Heart right ventricle (tissue), 16 donors: ENCODE results near the gene KHDC1L. TPM values are rescaled to one million over a fixed set of nuclear protein-coding genes. Genes with fewer than 3 reads are reported as not detected.

ENCODE experiments used
- ATAC-seq, 8 donors: fragments of 200-7000 bp; cut with Tn5 transposase; one replicate each; pipeline ENCODE4 v1.9.1; 2020; ENCODE audit warnings: mild to moderate bottlenecking in 8 of 8, moderate library complexity in 8 of 8, moderate number of reproducible peaks in 1 of 8
- DNase-seq, 2 donors: peaks; one replicate each; pipeline ENCODE4 v3.0.0-alpha.2; 2020
- H3K27ac ChIP-seq, 10 donors: fragments of 200-600 bp; sonication (generic) in 2 of 10; one replicate each; pipeline versions ENCODE4 v1.5.0 to v1.8.0; 2020 to 2022; ENCODE audit warnings: mild to moderate bottlenecking in 3 of 10
- H3K27me3 ChIP-seq, 7 donors: fragments of 200-600 bp; one replicate each; pipeline ENCODE4 v1.8.0; 2021 to 2022; ENCODE audit warnings: mild to moderate bottlenecking in 2 of 7
- H3K36me3 ChIP-seq, 9 donors: fragments of 200-600 bp; sonication (generic) in 1 of 9; one replicate each; pipeline versions ENCODE4 v1.5.0 to v1.8.0; 2020 to 2022; ENCODE audit warnings: mild to moderate bottlenecking in 2 of 9
- H3K4me1 ChIP-seq, 9 donors: fragments of 200-600 bp; sonication (generic) in 1 of 9; one replicate each; pipeline versions ENCODE4 v1.5.0 to v1.8.0; 2020 to 2022; ENCODE audit warnings: mild to moderate bottlenecking in 4 of 9
- H3K4me3 ChIP-seq, 10 donors: fragments of 200-600 bp; sonication (generic) in 2 of 10; one replicate each; pipeline versions ENCODE4 v1.5.0 to v1.8.0; 2020 to 2022; ENCODE audit warnings: mild to moderate bottlenecking in 7 of 10, moderate library complexity in 2 of 10
- H3K9me3 ChIP-seq, 11 donors: fragments of 200-600 bp in 10 of 11; sonication (generic) in 2 of 11; one replicate each; pipeline versions ENCODE4 v1.5.0 to v1.8.0; 2013 to 2022; ENCODE audit warnings: mild to moderate bottlenecking in 2 of 11, control low read depth in 1 of 11, moderate library complexity in 1 of 11
- CTCF ChIP-seq, 9 donors: fragments of 200-600 bp; sonication (generic) in 2 of 9; IDR thresholded peaks; one replicate each; pipeline versions ENCODE4 v1.5.0 to v1.8.0; 2021 to 2022; ENCODE audit warnings: antibody characterized with exemption in 9 of 9, mild to moderate bottlenecking in 5 of 9, moderate library complexity in 1 of 9
- WGBS, 2 donors: extraction: QIAGEN DNeasy Blood & Tissue Kit; methylation state at CpG; one replicate each; pipeline ENCODE4 v1.1.7; 2013; ENCODE audit warnings: inconsistent platforms in 1 of 2; 5-methylcytosine and 5-hydroxymethylcytosine counted together
- intact Hi-C, 10 donors: fragments of 100-400 bp; cut with DNase I; formaldehyde crosslinking; loops; one replicate each; pipeline versions ENCODE4 v1.11.1 to v1.14.2; 2022
- polyA plus RNA-seq, 2 donors: library from polyadenylated mRNA; stranded (reverse); fragments of 200-250 nt; gene quantifications; one replicate each; pipeline ENCODE4 v1.2.3, GENCODE V29; 2013
- total RNA-seq, 10 donors: library from RNA; stranded (reverse); fragmentation: NEBNext Ultra II Directional in 3 of 10; extraction: Animal tissue kit (Norgen Biotek cat#: 25700) in 3 of 10; gene quantifications; one replicate each; pipeline versions ENCODE4 v1.2.1 to v1.2.4, GENCODE V29; 2021 to 2023
- donor health status: Arrhythmogenic right ventricular cardiomyopathy.
- donor health status: ischemic (EF 13 %, LVEDD 7.1; RV severe dilation, severe dysfunction).
- donor health status: healthy with polysubstance abuse.
- donor health status: DM: no; HTN: yes; CAD: no.
- donor health status: DM: no; HTN: no; CAD: no.
- donor health status: ischemic (EF 25% LVEDD 6.9; RV normal size, moderate dysfunction).
- donor health status: ischemic (EF 25% LVEDD 5.7; RV mildly dilated, moderate dysfunction).
- donor health status: healthy.
- donor health status: DM: yes; HTN: yes; CAD: no.
- donor health status: Ischemic cardiomyopathy.
- donor health status: ischemic (EF 35%, LVEDD 5.7; RV mildly dilated, moderate dysfunction).
- donor health status: nonischemic (EF 11% LVEDD 7.7; RV severe dilation, severe dysfunction).
- donor health status: DM: yes; HTN: yes; CAD: no.
- donor health status: PGD.
- donor health status: ischemic (EF 29% LVEDD 5.4; RV normal size, mild dysfunction).
- donor health status: nonischemic (EF 23%, LVEDD 6.1; RV moderate dilation, normal function).

Gene KHDC1L
- total and polyA plus RNA-seq, 12 donors = not detected

DNA sequence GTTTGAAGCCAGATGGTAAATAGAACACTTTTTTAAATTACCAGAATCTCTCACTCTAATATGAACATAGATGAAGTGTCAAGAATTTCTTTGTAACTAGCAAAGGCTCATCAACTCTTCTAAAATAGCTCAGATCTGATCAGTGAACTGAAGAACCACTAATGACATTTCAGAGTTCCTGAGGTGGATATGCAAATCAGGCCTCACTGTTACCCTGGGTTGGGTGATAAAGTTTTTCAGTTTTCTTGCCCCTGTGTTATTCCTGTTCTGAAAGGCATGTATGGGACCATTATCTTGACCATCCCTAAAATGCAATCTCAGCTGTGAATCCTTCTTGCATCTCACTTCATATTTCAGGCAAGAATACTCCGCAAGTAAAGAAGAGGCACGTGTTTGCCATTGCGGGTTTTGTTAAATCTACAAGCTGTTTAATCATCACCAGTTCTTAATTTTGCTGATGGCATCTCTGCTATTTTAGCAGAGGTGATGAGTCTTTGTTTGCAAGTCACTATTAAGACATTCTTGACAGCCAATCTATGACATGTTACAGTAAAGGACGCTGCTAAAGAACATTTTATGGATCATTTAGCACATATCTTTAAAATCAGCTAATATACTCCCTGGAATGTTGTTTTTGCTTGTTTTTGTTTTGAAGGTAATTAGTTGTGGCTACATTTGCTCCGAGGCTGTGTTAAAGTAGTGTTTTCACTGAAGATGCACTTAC is 47.9 kb downstream of the KHDC1L start:
- H3K9me3 ChIP-seq = no peaks in the 10 kb centered on the region
- H3K27ac ChIP-seq = no peak overlapping the region
- peaks cover 0 to 4% (median 0%) of the 10 kb centered on the region in 9 donors for H3K4me1 ChIP-seq
- TF ChIP-seq CTCF (IDR thresholded peaks at IDR 0.05) = no peak
- intact Hi-C loops = loop anchor here in 2 of 10 donors (10.0 kb wide), 2 partner anchors 563 to 763 kb away; no protein-coding TSS in a partner anchor
- no peaks in the 10 kb centered on the region for H3K36me3 ChIP-seq
- no peak overlapping the region for H3K4me3 ChIP-seq
- peaks cover 0 to 14% (median 0%) of the 10 kb centered on the region in 7 donors for H3K27me3 ChIP-seq
- DNase-seq (no peak), ATAC-seq (no peak)
- 80 to 82% methylated on average over 5 of the region's 5 CpGs for WGBS, 2 donors

DNA sequence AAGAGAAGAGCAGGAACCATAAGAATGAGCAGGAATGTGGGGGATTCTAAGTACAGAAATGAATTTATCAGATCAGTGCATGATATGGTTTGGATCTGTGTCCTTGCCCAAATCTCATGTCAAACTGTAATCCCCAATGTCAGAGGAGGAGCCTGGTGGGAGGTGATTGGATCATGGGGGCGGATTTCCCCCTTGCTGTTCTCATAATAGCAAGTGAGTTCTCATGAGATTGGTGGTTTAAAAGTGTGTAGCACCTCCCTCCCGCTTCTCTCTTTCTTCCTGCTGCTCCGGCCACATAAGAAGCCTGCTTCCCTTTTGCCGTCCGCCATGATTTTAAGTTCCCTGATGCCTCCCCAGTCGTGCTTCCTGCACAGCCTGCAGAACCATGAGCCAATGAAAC is 49.2 kb downstream of the KHDC1L start:
- ATAC-seq = no peak
- no peak for TF ChIP-seq CTCF (IDR thresholded peaks at IDR 0.05)
- DNase-seq = no peak
- no peak overlapping the region for H3K4me3 ChIP-seq
- H3K4me1 ChIP-seq = peaks cover 0 to 4% (median 0%) of the 10 kb centered on the region in 9 donors
- 82 to 85% methylated on average over 6 of the region's 6 CpGs for WGBS, 2 donors
- no peak overlapping the region for H3K27ac ChIP-seq
- H3K36me3 ChIP-seq = no peaks in the 10 kb centered on the region
- peaks cover 0 to 12% (median 0%) of the 10 kb centered on the region in 7 donors for H3K27me3 ChIP-seq
- intact Hi-C loops = loop anchor here in 2 of 10 donors (10.0 kb wide), 2 partner anchors 561 to 761 kb away; no protein-coding TSS in a partner anchor
- H3K9me3 ChIP-seq = no peaks in the 10 kb centered on the region

DNA sequence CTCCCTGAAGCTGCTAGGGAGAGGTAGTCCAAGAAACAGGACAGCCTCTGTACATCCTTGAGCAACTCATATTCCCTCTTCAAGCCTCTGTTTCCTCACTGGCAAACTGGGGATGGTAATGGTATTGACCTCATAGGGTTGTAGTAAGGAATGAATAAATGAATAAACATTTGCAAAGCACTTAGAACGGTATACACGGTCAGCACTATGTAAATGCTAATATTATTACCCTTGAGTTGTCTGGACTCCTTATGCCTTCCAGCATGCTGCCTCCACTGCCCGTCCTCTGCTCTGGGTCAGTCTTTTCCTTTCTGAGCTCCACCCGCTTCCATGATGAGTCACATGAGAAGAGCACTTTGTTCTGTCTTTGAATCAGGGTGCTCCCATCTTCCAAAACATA is 50.6 kb downstream of the KHDC1L start:
- no peak for TF ChIP-seq CTCF (IDR thresholded peaks at IDR 0.05)
- ATAC-seq = no peak
- Histone ChIP-seq H3K36me3 (no peaks in the 10 kb centered on the region), H3K4me1 (no peaks in the 10 kb centered on the region), H3K9me3 (no peaks in the 10 kb centered on the region), H3K27ac (no peak overlapping the region), H3K27me3 (peaks cover 0 to 12% (median 0%) of the 10 kb centered on the region in 7 donors), H3K4me3 (no peak overlapping the region)
- DNase-seq = no peak
- 83 to 86% methylated on average over 4 of the region's 4 CpGs for WGBS, 2 donors
- intact Hi-C loops = loop anchor here in 2 of 10 donors (10.0 kb wide), 2 partner anchors 560 to 760 kb away; no protein-coding TSS in a partner anchor

Other genes with a start within 250 kb of the KHDC1L start
- 1 to 10 TPM in 7 of 10 donors, under 1 TPM in 3; 0.57 to 2.8 (median 1.2) TPM for gene KHDC1, start 37.7 kb upstream of the KHDC1L start, total RNA-seq
- gene KHDC1, start 37.7 kb upstream of the KHDC1L start, polyA plus RNA-seq = 1 to 10 TPM in 1 of 2 donors, under 1 TPM in 1; 0.51 to 1.8 TPM
- gene DPPA5, start 128.8 kb upstream of the KHDC1L start, total RNA-seq = not detected
- not detected for gene DPPA5, start 128.8 kb upstream of the KHDC1L start, polyA plus RNA-seq
- gene KHDC3L, start 137.2 kb upstream of the KHDC1L start, total RNA-seq = not detected
- gene KHDC3L, start 137.2 kb upstream of the KHDC1L start, polyA plus RNA-seq = not detected
- gene OOEP, start 144.4 kb upstream of the KHDC1L start, total RNA-seq = not detected
- under 1 TPM in 1 of 2 donors, not detected in 1; 0.03 TPM for gene OOEP, start 144.4 kb upstream of the KHDC1L start, polyA plus RNA-seq
- under 1 TPM in 9 of 10 donors, not detected in 1; 0.09 to 0.78 (median 0.26) TPM for gene DDX43, start 169.3 kb upstream of the KHDC1L start, total RNA-seq
- under 1 TPM; 0.12 to 0.37 TPM for gene DDX43, start 169.3 kb upstream of the KHDC1L start, polyA plus RNA-seq
- 1 to 10 TPM in 7 of 10 donors, under 1 TPM in 3; 0.62 to 4.1 (median 1.1) TPM for gene CGAS, start 226.8 kb upstream of the KHDC1L start, total RNA-seq
- gene CGAS, start 226.8 kb upstream of the KHDC1L start, polyA plus RNA-seq = 1 to 10 TPM in 1 of 2 donors, under 1 TPM in 1; 0.46 to 1.0 TPM
- 10 to 100 TPM; 22.0 to 34.2 (median 28.2) TPM for gene MTO1, start 236.2 kb upstream of the KHDC1L start, total RNA-seq
- gene MTO1, start 236.2 kb upstream of the KHDC1L start, polyA plus RNA-seq = 10 to 100 TPM; 14.4 to 15.7 TPM